K562 (cell line): ENCODE measurements around the gene LY6G5B. TPM values are rescaled to one million over a fixed set of nuclear protein-coding genes. Genes with fewer than 3 reads are reported as not detected.
A peak's percentile ranks its signal among the peaks of the same experiment; 100 is the strongest.

Experiments used
- BCLAF1 ChIP-seq, 2 experiments: fragments of 450-650 bp in 1 of 2; IDR thresholded peaks; 2 replicates each; pipeline ENCODE4 v1.6.1; 2011 to 2017; ENCODE audit warnings: low read depth in 2 of 2, antibody characterized with exemption in 1 of 2, borderline replicate concordance in 1 of 2, low read length in 1 of 2, mild to moderate bottlenecking in 1 of 2, mixed read lengths in 1 of 2; ENCODE audit not compliant: control insufficient read depth in 1 of 2
- CBFA2T3 ChIP-seq: fragments of 450-650 bp; IDR thresholded peaks from 2 replicates; pipeline ENCODE4 v1.6.1; 2017
- GATA2 ChIP-seq: sonication (generic); formaldehyde crosslinking; IDR thresholded peaks from 2 replicates; pipeline ENCODE4 v1.4.0; 2020; ENCODE audit warnings: mild to moderate bottlenecking, missing genetic modification reagents
- KLF1 ChIP-seq: fragments of 450-650 bp; IDR thresholded peaks from 2 replicates; pipeline ENCODE4 v1.6.1; 2016; ENCODE audit warnings: missing genetic modification characterization, missing compliant biosample characterization
- MAFF ChIP-seq: IDR thresholded peaks from 2 replicates; pipeline ENCODE4 v1.6.1; 2012; ENCODE audit warnings: low read length, improper control_type of control experiment
- MAFK ChIP-seq: IDR thresholded peaks from 2 replicates; pipeline ENCODE4 v1.6.1; 2011; ENCODE audit warnings: low read length, improper control_type of control experiment
- MYC ChIP-seq, 2 experiments: fragments of 250-450 bp in 1 of 2; sonication (Bioruptor Pico) in 1 of 2; IDR thresholded peaks; 2 replicates each; pipeline versions ENCODE4 v1.5.1 to v1.6.1; 2012 to 2021; ENCODE audit warnings: low read depth in 2 of 2, borderline replicate concordance in 1 of 2, improper control_type of control experiment in 1 of 2, low read length in 1 of 2, mild to moderate bottlenecking in 1 of 2, moderate library complexity in 1 of 2
- NR2C1 ChIP-seq, 2 experiments: fragments of 450-650 bp; IDR thresholded peaks; 2 replicates each; pipeline ENCODE4 v1.6.1; 2017; ENCODE audit warnings: mild to moderate bottlenecking in 2 of 2, antibody characterized with exemption in 1 of 2, inconsistent platforms in 1 of 2, missing compliant biosample characterization in 1 of 2, missing genetic modification characterization in 1 of 2
- RAD21 ChIP-seq, 2 experiments: fragments of 250-450 bp in 1 of 2; fragments of 450-650 bp in 1 of 2; sonication (Bioruptor Pico) in 1 of 2; formaldehyde crosslinking in 1 of 2; IDR thresholded peaks in 1 of 2; conservative IDR thresholded peaks in 1 of 2; 2 replicates each; pipeline versions ENCODE4 v1.4.0 to v1.8.0; 2020 to 2022; ENCODE audit warnings: mild to moderate bottlenecking in 2 of 2, moderate library complexity in 1 of 2
- RCOR1 ChIP-seq, 2 experiments: IDR thresholded peaks; 2 replicates each; pipeline ENCODE4 v1.6.1; 2012; ENCODE audit warnings: low read depth in 2 of 2, low read length in 2 of 2, borderline replicate concordance in 1 of 2, improper control_type of control experiment in 1 of 2
- RHOXF2B ChIP-seq: fragments of 250-450 bp; sonication (Bioruptor Pico); conservative IDR thresholded peaks from 2 replicates; pipeline ENCODE4 v1.5.1; 2021
- SMARCC2 ChIP-seq: fragments of 450-650 bp; IDR thresholded peaks from 2 replicates; pipeline ENCODE4 v1.6.1; 2017; ENCODE audit warnings: antibody characterized with exemption, moderate library complexity, mild to moderate bottlenecking, low read depth
- SNAPC5 ChIP-seq: fragments of 250-450 bp; sonication (Bioruptor Pico); IDR thresholded peaks from 2 replicates; pipeline ENCODE4 v1.8.0; 2021; ENCODE audit warnings: moderate library complexity, mild to moderate bottlenecking, inconsistent platforms
- TARDBP ChIP-seq: fragments of 450-650 bp; IDR thresholded peaks from 2 replicates; pipeline ENCODE4 v1.6.1; 2016
- TRIM25 ChIP-seq: fragments of 450-650 bp; IDR thresholded peaks from 2 replicates; pipeline ENCODE4 v1.7.0; 2016; ENCODE audit warnings: borderline replicate concordance
- ZNF133 ChIP-seq: fragments of 250-450 bp; sonication (Bioruptor Pico); IDR thresholded peaks from 2 replicates; pipeline ENCODE4 v1.4.0; 2020; ENCODE audit warnings: mild to moderate bottlenecking
- ZNF224 ChIP-seq: sonication (generic); formaldehyde crosslinking; IDR thresholded peaks from 2 replicates; pipeline ENCODE4 v1.8.0; 2022; ENCODE audit warnings: mild to moderate bottlenecking, missing genetic modification reagents
- ZNF384 ChIP-seq: IDR thresholded peaks from 2 replicates; pipeline ENCODE4 v1.6.1; 2012; ENCODE audit warnings: low read depth, low read length, improper control_type of control experiment
- polyA plus RNA-seq, 8 experiments: library from polyadenylated mRNA; depleted of rRNA in 4 of 8; stranded (reverse) in 5 of 8; unstranded in 3 of 8; fragments of >200 nt; fragmentation: Nextera tagmentation in 2 of 8; fragmentation: Illumina TruSeq in 1 of 8; extraction: Ambion mirVana in 2 of 8; extraction: Trizol in 1 of 8; gene quantifications; 2 replicates each; pipeline versions ENCODE4 v1.2.1 to v1.2.3, GENCODE V29; 2011 to 2014; ENCODE audit warnings: inconsistent platforms in 1 of 8, missing spikeins in 1 of 8
- total RNA-seq, 7 experiments: library from RNA; depleted of rRNA in 6 of 7; stranded (reverse); fragments of >200 nt in 6 of 7; fragmentation: Illumina TruSeq in 2 of 7; extraction: Trizol in 2 of 7; gene quantifications; 2 replicates each; pipeline versions ENCODE4 v1.2.1 to v1.2.3, GENCODE V29; 2011 to 2021; ENCODE audit warnings: low replicate concordance in 1 of 7
- TF ChIP-seq, protein P1 (sequence below): fragments of 250-450 bp; sonication (Bioruptor Pico); IDR thresholded peaks from 2 replicates; pipeline ENCODE4 v1.5.1; 2021; ENCODE audit warnings: mild to moderate bottlenecking
- TF ChIP-seq, protein P2 (sequence below): IDR thresholded peaks from 2 replicates; pipeline ENCODE4 v1.6.1; 2011; ENCODE audit not compliant: insufficient read length; ENCODE audit errors: extremely low read depth

LY6G5B gene
- total and polyA plus RNA-seq, 9 of the 15 experiments (the other 6 are each of a cell fraction or from before 2014, with no cell fraction given), result 6.0 to 27.0 (median 7.5) TPM

GRCh38 chr6:31717499-31718222 is 47.9 kb downstream of the LY6G5B start (continued):
- TF ChIP-seq SNAPC5 (CRISPR knock-in tag) (no peak), BCLAF1 (IDR thresholded peaks at IDR 0.05; ENCODE audit: borderline replicate concordance in 1 of 2, control insufficient read depth in 1 of 2, low read depth in 2 of 2, low read length in 1 of 2) (no peak), CBFA2T3 (no peak), RCOR1 (IDR thresholded peaks at IDR 0.05; ENCODE audit: borderline replicate concordance in 1 of 2, low read depth in 2 of 2, low read length in 2 of 2) (0 out of 4 replicates have a peak, but pooled peaks of 1 of the 2 experiments have one; percentile 15), SMARCC2 (peak; percentile 93), MAFF (no peak), TARDBP (0 out of 2 replicates have a peak, but pooled peaks have one; percentile 31), RHOXF2B (CRISPR knock-in tag) (no peak), TRIM25 (no peak), MYC (IDR thresholded peaks at IDR 0.05; ENCODE audit: low read depth, low read length) (peak; percentile 86), MYC (CRISPR knock-in tag; IDR thresholded peaks at IDR 0.05; ENCODE audit: borderline replicate concordance, low read depth) (no peak), NR2C1 (IDR thresholded peaks at IDR 0.05) (peak; percentile 13; the same call in 1 of the 2 replicates), NR2C1 (tag; IDR thresholded peaks at IDR 0.05) (no peak), RAD21 (CRISPR knock-in tag; conservative IDR thresholded peaks at IDR 0.05 in 1 of 2, IDR thresholded peaks at IDR 0.05 in 1 of 2) (peak; percentile 22 to 55; a peak in 3 of 4 replicates), ZNF224 (CRISPR knock-in tag) (no peak), ZNF384 (no peak), MAFK (no peak), KLF1 (no peak), GATA2 (CRISPR knock-in tag) (no peak), ZNF133 (CRISPR knock-in tag) (no peak)
- TF ChIP-seq, protein P1, sequence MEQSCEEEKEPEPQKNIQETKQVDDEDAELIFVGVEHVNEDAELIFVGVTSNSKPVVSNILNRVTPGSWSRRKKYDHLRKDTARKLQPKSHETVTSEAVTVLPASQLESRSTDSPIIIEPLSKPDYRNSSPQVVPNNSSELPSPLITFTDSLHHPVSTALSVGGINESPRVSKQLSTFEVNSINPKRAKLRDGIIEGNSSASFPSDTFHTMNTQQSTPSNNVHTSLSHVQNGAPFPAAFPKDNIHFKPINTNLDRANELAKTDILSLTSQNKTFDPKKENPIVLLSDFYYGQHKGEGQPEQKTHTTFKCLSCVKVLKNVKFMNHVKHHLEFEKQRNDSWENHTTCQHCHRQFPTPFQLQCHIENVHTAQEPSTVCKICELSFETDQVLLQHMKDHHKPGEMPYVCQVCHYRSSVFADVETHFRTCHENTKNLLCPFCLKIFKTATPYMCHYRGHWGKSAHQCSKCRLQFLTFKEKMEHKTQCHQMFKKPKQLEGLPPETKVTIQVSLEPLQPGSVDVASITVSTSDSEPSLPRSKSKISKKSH (CRISPR knock-in tag), result no peak
- TF ChIP-seq, protein P2, sequence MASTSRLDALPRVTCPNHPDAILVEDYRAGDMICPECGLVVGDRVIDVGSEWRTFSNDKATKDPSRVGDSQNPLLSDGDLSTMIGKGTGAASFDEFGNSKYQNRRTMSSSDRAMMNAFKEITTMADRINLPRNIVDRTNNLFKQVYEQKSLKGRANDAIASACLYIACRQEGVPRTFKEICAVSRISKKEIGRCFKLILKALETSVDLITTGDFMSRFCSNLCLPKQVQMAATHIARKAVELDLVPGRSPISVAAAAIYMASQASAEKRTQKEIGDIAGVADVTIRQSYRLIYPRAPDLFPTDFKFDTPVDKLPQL, result no peak
